ENCODE measurements around the gene POLD4.

DNA sequence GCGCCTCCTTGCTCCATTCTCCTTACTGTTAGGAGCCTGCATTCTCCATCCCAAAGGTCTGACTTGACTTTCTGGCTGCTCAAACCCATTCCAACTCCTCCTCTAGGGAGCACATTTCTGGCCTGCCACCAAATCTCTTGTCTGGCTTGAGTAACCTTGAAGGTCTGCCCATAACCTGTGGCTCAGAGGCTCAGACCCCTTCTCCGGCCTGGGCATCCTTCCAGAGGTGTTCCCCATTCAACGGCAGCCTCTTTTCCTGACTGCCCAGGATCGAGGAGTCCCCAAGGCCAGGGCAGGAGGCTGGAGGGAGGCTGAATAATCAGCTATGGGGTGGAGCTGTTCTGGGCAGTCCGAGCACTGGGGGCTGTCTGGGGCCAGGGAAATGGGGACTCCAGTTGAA is 40.6 kb upstream of the POLD4 start:
- TF ChIP-seq, protein P1, sequence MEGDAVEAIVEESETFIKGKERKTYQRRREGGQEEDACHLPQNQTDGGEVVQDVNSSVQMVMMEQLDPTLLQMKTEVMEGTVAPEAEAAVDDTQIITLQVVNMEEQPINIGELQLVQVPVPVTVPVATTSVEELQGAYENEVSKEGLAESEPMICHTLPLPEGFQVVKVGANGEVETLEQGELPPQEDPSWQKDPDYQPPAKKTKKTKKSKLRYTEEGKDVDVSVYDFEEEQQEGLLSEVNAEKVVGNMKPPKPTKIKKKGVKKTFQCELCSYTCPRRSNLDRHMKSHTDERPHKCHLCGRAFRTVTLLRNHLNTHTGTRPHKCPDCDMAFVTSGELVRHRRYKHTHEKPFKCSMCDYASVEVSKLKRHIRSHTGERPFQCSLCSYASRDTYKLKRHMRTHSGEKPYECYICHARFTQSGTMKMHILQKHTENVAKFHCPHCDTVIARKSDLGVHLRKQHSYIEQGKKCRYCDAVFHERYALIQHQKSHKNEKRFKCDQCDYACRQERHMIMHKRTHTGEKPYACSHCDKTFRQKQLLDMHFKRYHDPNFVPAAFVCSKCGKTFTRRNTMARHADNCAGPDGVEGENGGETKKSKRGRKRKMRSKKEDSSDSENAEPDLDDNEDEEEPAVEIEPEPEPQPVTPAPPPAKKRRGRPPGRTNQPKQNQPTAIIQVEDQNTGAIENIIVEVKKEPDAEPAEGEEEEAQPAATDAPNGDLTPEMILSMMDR (conservative IDR thresholded peaks at IDR 0.05; ENCODE audit: low read length), result no peak
- no peak for TF ChIP-seq EZH2phosphoT487 (IDR thresholded peaks at IDR 0.05; ENCODE audit: borderline replicate concordance, low read depth, low read length)
